AG10803 (cell line): ENCODE measurements around the gene PDIA5.
"Not testable (repeated sequence)": the region's sequence is repeated elsewhere in the genome, so short reads cannot be mapped to it uniquely, and the experiment has no call there.

Source experiments
- DNase-seq: peaks from one replicate; pipeline ENCODE4 v3.0.0; 2010; ENCODE audit warnings: low read depth
- H3K4me3 ChIP-seq: 2 replicates; pipeline ENCODE4 v1.5.1; 2011; ENCODE audit warnings: mild to moderate bottlenecking, low read length, control low read depth
- TF ChIP-seq, protein P1 (sequence below): conservative IDR thresholded peaks from 2 replicates; pipeline ENCODE4 v1.5.1; 2011; ENCODE audit warnings: mild to moderate bottlenecking, low read length, control low read depth, inconsistent platforms

Gene PDIA5

DNA sequence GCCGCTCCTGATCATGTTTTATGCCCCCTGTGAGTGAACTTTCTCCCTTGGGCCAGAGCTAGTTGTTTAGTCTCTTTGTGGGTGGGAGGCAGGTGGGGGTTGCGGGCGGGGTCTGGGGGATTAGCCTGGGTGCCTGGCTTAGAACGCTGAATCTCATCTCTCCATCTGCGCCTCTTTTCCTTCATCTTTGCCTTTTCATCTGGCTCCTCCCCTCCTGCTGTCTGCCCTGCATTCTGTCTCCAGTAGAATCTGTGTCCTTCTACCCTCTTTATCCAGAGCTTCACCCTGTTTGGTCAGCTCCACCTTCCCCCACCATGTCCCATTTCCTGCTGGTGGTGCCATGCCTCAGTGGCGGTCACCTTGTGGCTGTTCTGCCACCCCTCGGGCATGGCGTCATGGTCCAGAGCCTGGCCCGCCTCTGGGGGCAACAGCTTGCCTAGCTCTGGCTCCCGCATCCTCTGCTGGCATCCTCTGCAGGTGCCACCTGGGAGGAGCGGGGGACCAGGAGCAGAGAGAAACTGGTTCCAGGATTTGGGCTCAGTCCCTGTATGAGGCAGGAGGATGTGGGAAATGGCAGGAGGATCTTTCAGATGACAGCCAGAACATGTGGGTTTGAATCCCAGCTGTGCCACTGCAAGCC is 44.3 kb downstream of the PDIA5 start:
- H3K4me3 ChIP-seq, result no peak overlapping the region
- no peak for DNase-seq
- TF ChIP-seq, protein P1, sequence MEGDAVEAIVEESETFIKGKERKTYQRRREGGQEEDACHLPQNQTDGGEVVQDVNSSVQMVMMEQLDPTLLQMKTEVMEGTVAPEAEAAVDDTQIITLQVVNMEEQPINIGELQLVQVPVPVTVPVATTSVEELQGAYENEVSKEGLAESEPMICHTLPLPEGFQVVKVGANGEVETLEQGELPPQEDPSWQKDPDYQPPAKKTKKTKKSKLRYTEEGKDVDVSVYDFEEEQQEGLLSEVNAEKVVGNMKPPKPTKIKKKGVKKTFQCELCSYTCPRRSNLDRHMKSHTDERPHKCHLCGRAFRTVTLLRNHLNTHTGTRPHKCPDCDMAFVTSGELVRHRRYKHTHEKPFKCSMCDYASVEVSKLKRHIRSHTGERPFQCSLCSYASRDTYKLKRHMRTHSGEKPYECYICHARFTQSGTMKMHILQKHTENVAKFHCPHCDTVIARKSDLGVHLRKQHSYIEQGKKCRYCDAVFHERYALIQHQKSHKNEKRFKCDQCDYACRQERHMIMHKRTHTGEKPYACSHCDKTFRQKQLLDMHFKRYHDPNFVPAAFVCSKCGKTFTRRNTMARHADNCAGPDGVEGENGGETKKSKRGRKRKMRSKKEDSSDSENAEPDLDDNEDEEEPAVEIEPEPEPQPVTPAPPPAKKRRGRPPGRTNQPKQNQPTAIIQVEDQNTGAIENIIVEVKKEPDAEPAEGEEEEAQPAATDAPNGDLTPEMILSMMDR, result no peak

GRCh38 chr3:123111640-123112039 is 44.8 kb downstream of the PDIA5 start:
- DNase-seq, result no peak
- no peak overlapping the region for H3K4me3 ChIP-seq
- TF ChIP-seq, protein P1, result no peak

- no peak overlapping the region for H3K4me3 ChIP-seq
- DNase-seq, result no peak
- TF ChIP-seq, protein P1, result no peak
These were observed 45.4 kb downstream of the PDIA5 start for GRCh38 chr3:123112232-123112631.

DNA sequence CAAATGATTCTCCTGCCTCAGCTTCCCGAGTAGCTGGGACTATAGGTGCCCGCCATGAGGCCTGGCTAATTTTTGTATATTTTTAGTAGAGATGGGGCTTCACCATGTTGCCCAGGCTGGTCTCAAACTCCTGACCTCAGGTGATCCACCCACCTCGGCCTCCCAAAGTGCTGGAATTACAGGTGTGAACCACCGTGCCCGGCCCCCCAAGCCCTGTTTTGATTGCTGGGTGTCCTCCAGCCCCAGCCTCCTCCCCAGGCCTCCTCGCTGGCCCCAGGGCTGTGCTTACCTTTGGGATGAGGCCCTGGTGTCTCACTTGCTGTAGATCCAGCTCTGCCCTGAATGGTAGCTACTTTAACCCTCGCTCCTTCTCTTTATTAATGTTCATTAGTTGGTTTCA is 45.8 kb downstream of the PDIA5 start:
- H3K4me3 ChIP-seq, DNase-seq: not testable (repeated sequence)

DNA sequence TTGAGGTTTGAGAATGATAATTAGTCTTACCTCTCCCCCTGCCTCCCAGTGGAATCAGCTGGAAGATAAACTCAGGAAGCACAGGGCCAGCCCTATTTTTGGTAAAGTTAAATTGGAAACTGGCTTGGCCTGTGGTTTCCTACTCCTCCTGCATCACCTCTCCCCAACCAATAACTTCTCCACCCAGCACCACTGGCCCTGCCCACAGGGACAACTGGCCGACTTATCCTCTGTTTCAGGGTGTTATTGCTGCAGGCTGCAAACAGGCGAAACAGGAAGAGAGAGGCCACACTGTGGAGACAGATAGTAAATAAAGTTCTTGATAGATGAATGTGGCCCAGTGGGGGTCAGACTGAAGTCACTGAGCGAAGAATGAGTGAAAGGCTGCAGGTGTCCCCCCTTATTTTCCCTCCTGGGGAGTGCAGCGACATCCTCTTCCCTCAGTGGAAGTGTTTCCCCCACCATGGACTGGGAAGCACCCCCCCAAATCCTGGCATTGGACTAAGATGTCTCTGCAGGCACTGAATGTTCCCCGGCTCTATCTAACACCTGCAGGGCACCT is 47.1 kb downstream of the PDIA5 start:
- no peak for DNase-seq
- TF ChIP-seq, protein P1, result no peak
- H3K4me3 ChIP-seq, result no peak overlapping the region

DNA sequence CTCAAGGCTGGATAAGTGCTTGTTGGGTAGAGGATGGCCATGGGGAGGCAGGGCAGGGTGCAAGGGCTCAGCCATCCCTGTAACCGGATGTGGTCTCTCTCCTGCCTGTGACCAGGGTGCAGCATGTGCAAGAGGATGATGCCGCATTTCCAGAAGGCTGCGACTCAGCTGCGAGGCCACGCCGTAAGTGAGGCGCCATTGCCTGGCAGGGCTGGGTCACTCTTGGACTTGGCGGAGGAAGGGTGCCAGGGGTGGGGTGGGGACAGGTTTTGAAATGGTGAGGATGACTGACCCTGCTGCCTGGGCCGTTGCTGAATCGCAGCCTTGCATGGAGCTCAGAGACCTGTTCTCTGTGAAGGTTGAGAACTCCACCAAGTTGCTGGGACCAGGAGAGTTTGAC is 49.3 kb downstream of the PDIA5 start:
- H3K4me3 ChIP-seq, result no peak overlapping the region
- no peak for DNase-seq
- TF ChIP-seq, protein P1, result no peak

DNA sequence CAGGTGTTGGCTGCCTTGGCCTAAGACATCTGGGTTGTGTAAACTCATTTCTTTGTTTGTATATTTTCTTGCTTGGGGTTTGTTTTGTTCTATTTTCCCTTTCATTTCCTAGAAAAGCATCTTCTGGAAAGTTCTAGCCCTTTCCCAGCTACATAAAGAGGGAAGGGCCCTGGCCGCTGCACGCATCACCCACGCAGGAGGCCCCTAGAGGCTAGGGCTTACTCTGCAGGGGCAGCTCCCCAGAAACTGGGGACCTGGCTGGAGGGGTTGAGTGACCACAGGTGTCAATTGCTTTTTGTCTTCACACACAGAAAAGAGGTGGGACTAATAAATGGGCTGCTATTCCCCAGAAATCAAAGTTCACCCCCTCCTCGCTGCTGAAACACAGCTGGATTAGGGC is 52.6 kb downstream of the PDIA5 start:
- TF ChIP-seq, protein P1, result no peak
- H3K4me3 ChIP-seq, result no peak overlapping the region
- DNase-seq, result no peak
